ENCODE measurements around the gene AHNAK. TPM values are rescaled to one million over a fixed set of nuclear protein-coding genes. Genes with fewer than 3 reads are reported as not detected.

Gene AHNAK
- total RNA-seq, 2 donors from 2014 or later = 155 to 336 TPM

DNA sequence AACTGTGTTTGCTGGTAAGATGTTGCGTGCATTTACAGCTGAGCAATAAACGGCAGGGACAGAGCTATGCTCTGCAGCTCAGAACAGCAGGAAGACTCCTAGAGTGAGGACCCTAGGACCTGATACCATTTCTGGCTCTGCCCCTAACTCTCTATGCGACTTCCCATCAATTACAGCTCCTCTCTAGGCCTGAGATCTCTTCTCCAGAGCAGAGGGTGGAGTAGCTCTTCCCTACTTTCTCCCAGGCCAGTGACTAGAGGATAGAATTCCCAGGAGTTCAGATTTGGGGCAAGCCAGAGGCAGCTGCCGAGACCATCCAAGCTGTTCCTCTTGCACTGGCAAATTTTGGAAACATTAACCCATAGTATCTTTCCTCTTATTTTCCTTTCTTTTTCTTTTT is 140.6 kb downstream of the AHNAK start:
- Mint-ChIP-seq H3K27me3 (no peaks in the 10 kb centered on the region), H3K36me3 (ENCODE audit: low read depth) (no peaks in the 10 kb centered on the region), H3K27ac (no peak overlapping the region), H3K4me3 (no peak overlapping the region), H3K9me3 (no peaks in the 10 kb centered on the region), H3K4me1 (peaks cover 11% of the 10 kb centered on the region)
- ATAC-seq (replicated peaks) = no peak

DNA sequence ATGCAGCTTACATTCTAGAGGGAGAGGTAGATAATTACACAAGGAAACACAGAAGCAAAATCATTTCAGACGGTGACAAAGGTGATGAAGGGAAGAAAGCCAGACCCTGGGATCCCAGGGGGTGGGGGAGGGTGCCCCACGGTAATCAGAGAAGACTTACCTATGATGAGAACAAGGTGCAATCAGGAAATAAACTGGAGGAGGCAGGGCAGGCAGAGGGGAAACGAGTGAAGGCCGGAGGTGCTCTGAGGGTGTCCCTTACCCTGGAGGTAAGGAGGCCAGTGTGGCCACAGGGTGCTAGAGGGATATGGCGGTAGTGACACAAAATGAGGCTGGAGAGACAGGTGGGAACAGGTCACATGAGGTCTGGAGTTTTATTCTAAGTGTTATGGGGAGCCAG is 141.7 kb downstream of the AHNAK start:
- Mint-ChIP-seq H3K36me3 (ENCODE audit: low read depth) (no peaks in the 10 kb centered on the region), H3K27me3 (no peaks in the 10 kb centered on the region), H3K27ac (no peak overlapping the region), H3K4me3 (no peak overlapping the region), H3K4me1 (peaks cover 11% of the 10 kb centered on the region), H3K9me3 (no peaks in the 10 kb centered on the region)
- ATAC-seq (replicated peaks) = no peak

DNA sequence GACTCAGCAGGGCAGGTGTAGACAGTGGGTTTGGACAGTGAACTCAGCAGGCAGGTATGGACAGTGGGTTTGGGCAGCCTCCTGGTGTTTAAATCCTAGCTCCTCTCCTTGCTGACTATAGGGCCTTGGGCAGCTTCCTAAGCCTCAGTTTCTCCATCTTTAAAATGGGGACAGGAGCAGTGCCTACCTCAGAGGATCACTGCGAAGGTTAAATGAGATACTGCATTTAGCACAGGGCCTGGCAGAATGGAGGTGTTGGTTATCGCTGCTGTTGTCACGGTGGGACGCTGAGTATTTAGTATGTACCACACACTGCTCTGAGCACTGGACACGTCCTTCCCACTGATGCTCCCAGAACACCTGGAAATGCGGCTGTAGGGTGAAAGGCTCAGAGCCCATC is 142.2 kb downstream of the AHNAK start:
- Mint-ChIP-seq H3K4me1 (peaks cover 11% of the 10 kb centered on the region), H3K36me3 (ENCODE audit: low read depth) (no peaks in the 10 kb centered on the region), H3K27ac (no peak overlapping the region), H3K4me3 (no peak overlapping the region), H3K27me3 (no peaks in the 10 kb centered on the region), H3K9me3 (no peaks in the 10 kb centered on the region)
- ATAC-seq (replicated peaks) = no peak

DNA sequence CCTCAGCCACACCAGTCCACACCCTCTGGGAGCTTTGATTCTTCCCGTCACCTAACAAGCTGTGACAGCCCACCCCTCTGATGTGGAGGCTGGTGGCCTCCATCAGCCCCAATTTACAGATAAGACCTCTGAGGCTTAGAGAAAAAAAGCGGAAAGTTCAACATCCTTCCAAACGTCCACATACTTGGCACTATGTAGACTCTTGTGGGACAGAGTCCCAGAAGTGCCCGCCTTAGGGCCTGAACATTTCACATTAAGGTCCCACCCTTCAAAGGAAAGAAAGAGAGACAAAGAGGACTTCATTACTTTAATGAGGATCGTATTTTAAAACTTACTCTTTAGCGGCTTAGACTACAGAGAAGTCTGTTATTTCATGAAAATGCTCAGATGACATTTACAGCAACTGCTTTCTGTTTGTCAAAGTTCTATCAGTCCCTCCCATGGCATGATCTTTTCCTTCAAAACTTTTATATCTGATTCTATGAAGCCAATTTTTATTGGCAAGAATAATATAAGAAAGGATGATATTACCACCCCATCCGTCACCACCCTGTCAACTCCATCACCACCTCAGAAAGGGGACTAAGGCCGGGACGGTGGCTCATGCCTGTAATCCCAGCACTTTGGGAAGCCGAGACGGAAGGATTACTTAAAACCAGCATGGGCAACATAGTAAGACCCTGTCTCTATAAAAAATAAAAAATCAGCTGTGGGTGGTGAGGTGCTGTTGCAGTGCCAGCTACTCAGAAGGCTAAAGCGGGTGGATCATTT is 143.5 kb downstream of the AHNAK start:
- H3K27ac Mint-ChIP-seq = peak overlapping the region; percentile 86
- no peaks in the 10 kb centered on the region for H3K27me3 Mint-ChIP-seq
- peak overlapping the region; percentile 77 for H3K4me3 Mint-ChIP-seq
- peaks cover 11% of the 10 kb centered on the region for H3K4me1 Mint-ChIP-seq
- no peak for ATAC-seq (replicated peaks)
- no peaks in the 10 kb centered on the region for H3K36me3 Mint-ChIP-seq (ENCODE audit: low read depth)
- no peaks in the 10 kb centered on the region for H3K9me3 Mint-ChIP-seq

DNA sequence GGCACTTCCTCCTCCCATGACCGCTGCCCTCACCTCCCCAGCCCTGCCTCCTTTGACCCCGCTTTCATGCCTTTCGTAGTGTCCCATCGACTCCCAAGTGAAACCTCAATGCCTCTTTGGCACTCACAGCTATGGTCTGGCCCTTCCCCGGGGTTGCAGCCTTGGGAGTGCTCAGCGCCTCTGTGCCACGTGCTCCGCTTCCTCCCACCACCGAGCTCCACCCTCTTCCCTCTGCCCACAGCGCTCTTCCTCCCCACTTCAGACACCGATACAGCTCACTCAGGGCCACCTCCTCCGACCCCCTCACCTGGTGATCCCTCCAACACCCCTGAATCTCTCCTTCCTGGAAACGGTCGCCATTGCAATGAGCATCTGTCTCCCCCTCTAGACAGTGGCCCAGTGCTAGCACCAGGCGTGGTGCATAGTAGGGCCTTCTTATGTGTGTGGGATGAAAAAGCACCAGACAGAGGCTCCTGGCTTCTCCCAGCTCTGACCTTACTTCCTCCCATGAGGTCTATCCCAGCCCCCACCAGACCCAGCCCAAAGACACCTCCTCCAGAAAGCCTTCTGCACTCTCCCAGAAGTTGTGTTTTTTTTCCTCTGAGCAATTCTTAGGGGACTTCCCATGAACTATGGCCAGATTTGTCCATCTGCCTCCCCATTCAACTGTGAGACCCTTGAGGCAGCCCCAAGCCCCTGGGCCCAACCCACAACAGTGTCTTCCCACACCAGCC is 144.2 kb downstream of the AHNAK start:
- H3K27ac Mint-ChIP-seq = peak overlapping the region; percentile 86
- peak; percentile 95 for ATAC-seq (replicated peaks)
- H3K4me3 Mint-ChIP-seq = peak overlapping the region; percentile 77
- no peaks in the 10 kb centered on the region for H3K36me3 Mint-ChIP-seq (ENCODE audit: low read depth)
- no peaks in the 10 kb centered on the region for H3K27me3 Mint-ChIP-seq
- no peaks in the 10 kb centered on the region for H3K9me3 Mint-ChIP-seq
- peaks cover 11% of the 10 kb centered on the region for H3K4me1 Mint-ChIP-seq

DNA sequence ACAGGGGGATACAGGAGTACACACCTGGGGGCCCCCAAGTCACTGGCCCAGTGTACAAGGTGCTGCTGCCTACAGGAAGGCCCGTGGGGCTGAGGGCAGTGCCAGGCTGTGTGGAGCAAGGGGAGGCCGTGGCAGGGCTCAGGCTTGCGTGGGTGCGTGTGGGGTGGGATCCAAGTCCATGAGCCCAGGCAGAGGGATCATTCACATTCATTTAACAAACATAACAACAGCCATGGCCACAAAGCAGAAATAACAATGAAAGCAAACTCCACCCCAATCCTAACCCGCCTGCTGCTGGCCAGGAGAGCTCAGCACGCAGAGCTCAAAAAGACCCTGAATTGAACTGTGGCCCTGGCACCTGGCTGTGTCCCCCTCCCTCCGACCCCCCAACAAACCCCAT is 144.8 kb downstream of the AHNAK start:
- H3K27ac Mint-ChIP-seq = peak overlapping the region; percentile 86
- H3K4me3 Mint-ChIP-seq = peak overlapping the region; percentile 77
- H3K27me3 Mint-ChIP-seq = no peaks in the 10 kb centered on the region
- peak; percentile 2 for ATAC-seq (replicated peaks)
- peaks cover 11% of the 10 kb centered on the region for H3K4me1 Mint-ChIP-seq
- no peaks in the 10 kb centered on the region for H3K9me3 Mint-ChIP-seq
- no peaks in the 10 kb centered on the region for H3K36me3 Mint-ChIP-seq (ENCODE audit: low read depth)

DNA sequence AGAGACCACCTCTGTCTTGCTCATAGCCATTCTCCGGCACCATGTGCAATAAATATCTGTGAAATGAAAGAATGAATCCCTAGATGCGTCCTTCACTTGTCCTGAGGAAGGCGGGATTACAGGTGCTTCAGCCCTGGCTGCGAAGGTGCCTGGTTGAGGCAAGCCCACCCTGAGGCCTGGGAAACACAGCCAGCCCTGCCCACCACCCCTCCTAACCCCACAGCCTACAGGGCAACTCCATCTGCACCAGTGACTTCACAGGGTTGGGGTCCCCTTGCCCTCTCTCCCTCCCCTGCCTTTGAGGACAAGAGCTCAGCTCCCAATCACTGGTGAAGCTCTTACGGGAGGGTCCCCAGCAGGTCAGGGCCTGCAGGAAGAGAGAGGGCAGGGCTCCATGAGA is 145.2 kb downstream of the AHNAK start:
- Mint-ChIP-seq H3K27ac (peak overlapping the region; percentile 86), H3K27me3 (no peaks in the 10 kb centered on the region), H3K4me1 (peaks cover 11% of the 10 kb centered on the region), H3K36me3 (ENCODE audit: low read depth) (no peaks in the 10 kb centered on the region), H3K4me3 (peak overlapping the region; percentile 77), H3K9me3 (no peaks in the 10 kb centered on the region)
- ATAC-seq (replicated peaks) = no peak

DNA sequence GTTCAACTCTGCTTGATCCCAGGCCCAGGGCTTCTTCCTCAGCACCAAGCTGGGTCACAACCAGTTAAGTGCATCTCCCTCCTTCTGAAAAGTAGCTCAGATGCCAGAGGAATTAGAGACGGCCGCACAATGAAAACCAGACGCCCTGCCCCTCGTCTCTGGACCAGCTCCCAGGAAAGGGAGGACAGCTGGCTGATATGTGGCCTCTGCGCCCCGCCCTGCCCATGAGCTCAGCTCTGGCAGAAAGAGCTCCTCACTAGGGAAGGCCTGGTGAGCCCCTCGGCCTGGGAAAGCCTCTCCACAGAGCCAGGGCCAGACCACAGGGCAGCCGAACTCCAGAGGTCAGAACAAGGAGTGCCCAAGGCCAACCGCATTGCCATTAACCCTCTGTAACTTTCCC is 145.8 kb downstream of the AHNAK start:
- H3K36me3 Mint-ChIP-seq (ENCODE audit: low read depth) = no peaks in the 10 kb centered on the region
- no peak for ATAC-seq (replicated peaks)
- H3K4me1 Mint-ChIP-seq = peaks cover 11% of the 10 kb centered on the region
- H3K4me3 Mint-ChIP-seq = no peak overlapping the region
- H3K27ac Mint-ChIP-seq = no peak overlapping the region
- no peaks in the 10 kb centered on the region for H3K9me3 Mint-ChIP-seq
- no peaks in the 10 kb centered on the region for H3K27me3 Mint-ChIP-seq

DNA sequence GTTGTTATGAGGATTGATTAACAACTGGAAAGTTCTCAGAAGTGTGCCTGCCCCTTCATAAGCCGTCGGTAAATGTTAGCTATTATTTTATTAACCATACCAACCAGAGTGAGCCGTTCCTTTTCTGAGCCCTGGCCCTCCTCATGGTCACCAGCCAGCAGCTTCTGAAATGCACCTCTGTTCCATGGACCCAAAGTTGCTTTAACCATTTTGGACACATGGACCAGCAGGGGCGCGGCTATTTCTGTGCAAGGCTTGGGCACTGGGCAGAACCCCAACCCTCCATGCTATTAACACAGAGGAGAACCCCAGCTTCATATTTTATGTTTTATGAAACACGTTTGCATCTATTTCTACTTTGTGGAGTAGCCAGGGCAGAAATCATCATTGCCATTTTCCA is 146.3 kb downstream of the AHNAK start:
- H3K4me1 Mint-ChIP-seq = peaks cover 11% of the 10 kb centered on the region
- H3K36me3 Mint-ChIP-seq (ENCODE audit: low read depth) = no peaks in the 10 kb centered on the region
- H3K9me3 Mint-ChIP-seq = no peaks in the 10 kb centered on the region
- no peak overlapping the region for H3K27ac Mint-ChIP-seq
- no peak overlapping the region for H3K4me3 Mint-ChIP-seq
- no peaks in the 10 kb centered on the region for H3K27me3 Mint-ChIP-seq
- ATAC-seq (replicated peaks) = no peak

DNA sequence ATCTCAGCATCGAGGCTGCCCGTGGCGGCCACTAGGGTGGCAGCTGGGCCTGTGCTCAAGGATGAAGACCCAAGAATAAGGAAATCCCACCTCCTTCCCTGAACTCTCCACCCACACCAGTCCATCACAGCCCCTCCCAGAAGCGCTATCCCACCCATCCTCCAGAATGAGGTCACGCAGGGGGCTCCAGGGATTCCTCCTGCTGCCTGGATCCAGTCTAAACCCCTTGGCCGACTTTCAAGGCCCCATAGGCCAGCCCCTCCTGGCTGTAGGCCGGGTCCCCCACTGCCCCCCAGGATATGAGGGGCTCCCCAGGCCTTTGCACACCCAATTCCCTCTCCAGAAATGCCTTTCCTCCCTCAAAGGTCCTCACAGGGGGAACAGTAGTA is 146.7 kb downstream of the AHNAK start:
- H3K27me3 Mint-ChIP-seq = no peaks in the 10 kb centered on the region
- no peak for ATAC-seq (replicated peaks)
- H3K4me1 Mint-ChIP-seq = peaks cover 11% of the 10 kb centered on the region
- H3K4me3 Mint-ChIP-seq = no peak overlapping the region
- no peak overlapping the region for H3K27ac Mint-ChIP-seq
- no peaks in the 10 kb centered on the region for H3K36me3 Mint-ChIP-seq (ENCODE audit: low read depth)
- H3K9me3 Mint-ChIP-seq = no peaks in the 10 kb centered on the region

DNA sequence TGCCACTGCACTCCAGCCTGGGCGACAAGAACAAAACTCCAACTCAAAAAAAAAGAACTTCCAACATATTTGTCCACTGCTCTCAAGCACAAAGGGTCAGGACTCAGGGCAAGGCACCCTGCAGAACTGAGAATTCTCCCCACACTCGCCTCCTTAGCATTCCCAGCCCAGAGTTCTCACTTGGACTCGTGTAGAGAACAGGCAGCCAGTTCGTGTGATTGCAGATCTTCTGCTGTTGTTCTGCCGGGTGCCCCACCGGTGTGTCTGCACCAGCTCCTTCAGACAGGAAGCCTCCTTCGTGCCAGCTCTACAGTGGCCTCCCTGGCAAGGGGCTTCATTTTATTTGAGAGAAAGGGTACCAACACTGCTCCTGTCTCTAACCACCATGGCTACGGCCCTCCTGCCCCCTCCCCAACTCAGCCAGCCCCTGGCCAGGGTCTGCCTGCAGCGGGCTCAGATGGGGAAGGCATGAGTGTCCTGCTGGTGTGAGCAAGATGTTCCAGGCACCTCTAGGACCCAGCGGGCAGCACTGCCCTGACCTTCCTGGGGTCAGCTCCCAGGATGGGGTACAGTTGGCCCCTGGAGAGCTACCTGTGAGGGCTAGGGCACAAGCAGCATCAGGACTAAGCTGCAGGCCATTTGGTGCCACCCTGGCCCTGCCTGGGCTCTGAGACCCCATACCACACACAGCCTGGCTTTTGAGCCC is 147.3 kb downstream of the AHNAK start:
- H3K36me3 Mint-ChIP-seq (ENCODE audit: low read depth) = no peaks in the 10 kb centered on the region
- H3K27ac Mint-ChIP-seq = no peak overlapping the region
- H3K27me3 Mint-ChIP-seq = no peaks in the 10 kb centered on the region
- no peak overlapping the region for H3K4me3 Mint-ChIP-seq
- no peak for ATAC-seq (replicated peaks)
- H3K9me3 Mint-ChIP-seq = no peaks in the 10 kb centered on the region
- peaks cover 11% of the 10 kb centered on the region for H3K4me1 Mint-ChIP-seq

DNA sequence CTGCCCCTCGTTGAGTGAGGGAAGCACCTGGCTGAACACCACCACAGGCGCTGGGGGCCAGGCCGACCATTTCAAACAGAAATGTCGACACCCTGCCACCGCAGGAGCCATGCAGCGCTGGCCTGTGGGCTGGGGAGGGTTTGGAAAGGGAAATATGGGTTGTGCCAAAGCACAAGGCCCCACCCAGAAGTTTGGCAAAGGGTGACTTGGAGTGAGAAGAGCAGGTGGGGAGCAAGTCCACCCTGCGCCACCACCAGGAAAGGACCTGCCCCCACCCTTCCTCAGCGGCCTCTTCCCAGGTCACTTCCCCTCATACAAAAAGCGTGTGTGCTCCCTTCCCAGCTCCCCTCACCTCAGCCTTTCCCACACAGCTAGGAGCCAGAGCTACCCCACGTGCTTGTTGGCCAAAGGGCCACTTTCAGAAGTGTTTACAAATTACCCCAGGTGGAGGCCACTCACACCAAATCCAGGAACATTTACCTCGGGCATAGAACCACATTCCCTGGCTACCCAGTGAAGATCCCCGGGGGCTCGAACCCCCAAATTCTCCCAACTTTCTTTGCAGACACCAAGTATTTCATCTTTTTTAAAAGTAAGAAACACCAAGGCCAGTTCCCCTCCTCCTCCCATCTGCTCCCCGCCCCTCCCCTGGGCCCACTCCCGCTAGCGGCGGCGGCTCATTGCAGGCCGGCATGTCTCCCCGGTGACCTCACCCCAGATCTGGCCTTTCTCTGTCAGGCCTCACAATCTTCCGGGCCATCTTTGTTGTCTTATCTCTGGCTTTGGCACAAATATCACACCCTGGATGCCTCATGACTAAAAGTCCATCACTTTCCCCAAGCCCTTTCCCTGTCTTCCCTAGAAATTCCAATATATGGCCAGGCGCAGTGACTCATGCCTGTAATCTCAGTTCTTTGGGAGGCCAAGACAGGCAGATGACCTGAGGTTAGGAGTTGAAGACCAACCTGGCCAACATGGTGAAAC is 148.3 kb downstream of the AHNAK start:
- Mint-ChIP-seq H3K27ac (no peak overlapping the region), H3K9me3 (no peaks in the 10 kb centered on the region), H3K27me3 (no peaks in the 10 kb centered on the region), H3K36me3 (ENCODE audit: low read depth) (no peaks in the 10 kb centered on the region), H3K4me3 (no peak overlapping the region), H3K4me1 (peaks cover 11% of the 10 kb centered on the region)
- ATAC-seq (replicated peaks) = no peak

DNA sequence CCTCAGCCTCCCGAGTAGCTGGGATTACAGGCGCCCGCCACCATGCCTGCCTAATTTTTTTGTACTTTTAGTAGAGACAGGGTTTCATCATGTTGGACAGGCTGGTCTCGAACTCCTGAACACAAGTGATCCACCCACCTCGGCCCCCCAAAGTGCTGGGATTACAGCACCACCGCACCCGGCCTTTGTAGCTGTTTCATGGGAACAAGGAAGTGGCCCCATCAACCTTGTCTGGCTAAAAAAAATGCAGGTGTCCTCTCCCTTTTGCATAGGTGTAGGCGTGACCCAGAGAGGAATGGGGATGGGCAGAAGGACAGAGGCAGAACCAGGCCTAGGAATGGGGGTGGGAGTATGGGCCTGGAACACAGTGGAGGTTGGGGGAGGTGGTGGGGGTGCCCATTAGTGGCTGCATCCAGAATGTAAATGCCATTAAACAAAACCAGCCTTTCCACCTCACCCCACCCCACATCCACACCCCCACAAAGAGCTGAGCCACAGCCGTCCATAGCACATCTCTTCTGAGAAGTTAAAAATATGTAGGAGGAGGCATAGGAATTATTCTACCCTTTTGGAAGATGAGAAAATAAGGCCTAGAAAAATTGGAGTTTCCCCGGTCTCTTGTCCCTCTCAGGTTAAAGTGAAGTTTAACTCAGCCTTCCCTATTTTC is 150.6 kb downstream of the AHNAK start:
- no peak overlapping the region for H3K4me3 Mint-ChIP-seq
- no peaks in the 10 kb centered on the region for H3K27me3 Mint-ChIP-seq
- H3K27ac Mint-ChIP-seq = no peak overlapping the region
- no peaks in the 10 kb centered on the region for H3K36me3 Mint-ChIP-seq (ENCODE audit: low read depth)
- H3K4me1 Mint-ChIP-seq = no peaks in the 10 kb centered on the region
- no peak for ATAC-seq (replicated peaks)
- H3K9me3 Mint-ChIP-seq = no peaks in the 10 kb centered on the region
